Measurements from ENCODE around the gene MGAT3.

The MGAT3 gene

DNA sequence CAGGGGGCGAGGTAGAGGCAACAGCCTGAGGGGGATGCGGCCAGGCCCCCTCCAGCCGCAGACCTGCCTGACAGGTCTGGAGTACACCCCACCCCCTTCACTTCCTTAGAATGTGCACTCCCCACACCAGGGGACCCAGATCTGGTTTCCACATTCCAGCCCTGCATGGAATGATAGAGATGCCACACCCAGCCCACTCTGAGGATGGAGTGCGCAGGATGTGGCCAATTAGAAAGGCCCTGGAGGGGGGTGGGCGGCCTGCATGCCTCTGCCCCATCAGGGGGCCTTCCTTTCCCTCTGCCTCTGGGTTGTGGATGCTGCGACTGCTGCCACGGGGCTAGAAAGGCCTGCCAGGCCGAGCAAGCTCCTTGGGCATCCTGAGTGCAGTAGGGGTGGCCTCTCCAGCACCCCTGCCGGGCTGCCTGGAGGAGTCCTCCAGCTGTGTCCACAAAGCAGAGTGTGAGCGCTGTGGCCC, 28.2 kb upstream of the MGAT3 start:
- no peak for DNase-seq (ENCODE audit: low read depth in 2 of 2)

DNA sequence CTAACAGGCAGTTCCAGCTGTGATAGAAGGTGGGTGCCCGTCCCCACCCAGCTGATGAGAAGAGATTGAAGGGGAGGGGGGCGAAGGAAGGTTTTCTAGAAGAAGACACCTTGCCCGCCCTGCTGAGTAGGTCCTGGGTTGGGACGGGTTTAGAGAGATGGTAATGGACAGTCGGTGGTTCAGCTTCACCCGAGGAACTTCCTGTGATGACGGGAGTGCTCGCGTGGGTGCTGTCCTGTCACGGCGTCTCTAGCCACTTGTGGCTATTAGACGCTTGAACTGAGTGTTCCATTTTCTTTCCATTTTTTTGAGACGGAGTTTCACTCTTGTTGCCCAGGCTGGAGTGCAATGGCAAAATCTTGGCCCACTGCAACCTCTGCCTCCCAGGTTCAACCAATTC, 27.6 kb upstream of the MGAT3 start:
- DNase-seq (ENCODE audit: low read depth in 2 of 2): no peak

DNA sequence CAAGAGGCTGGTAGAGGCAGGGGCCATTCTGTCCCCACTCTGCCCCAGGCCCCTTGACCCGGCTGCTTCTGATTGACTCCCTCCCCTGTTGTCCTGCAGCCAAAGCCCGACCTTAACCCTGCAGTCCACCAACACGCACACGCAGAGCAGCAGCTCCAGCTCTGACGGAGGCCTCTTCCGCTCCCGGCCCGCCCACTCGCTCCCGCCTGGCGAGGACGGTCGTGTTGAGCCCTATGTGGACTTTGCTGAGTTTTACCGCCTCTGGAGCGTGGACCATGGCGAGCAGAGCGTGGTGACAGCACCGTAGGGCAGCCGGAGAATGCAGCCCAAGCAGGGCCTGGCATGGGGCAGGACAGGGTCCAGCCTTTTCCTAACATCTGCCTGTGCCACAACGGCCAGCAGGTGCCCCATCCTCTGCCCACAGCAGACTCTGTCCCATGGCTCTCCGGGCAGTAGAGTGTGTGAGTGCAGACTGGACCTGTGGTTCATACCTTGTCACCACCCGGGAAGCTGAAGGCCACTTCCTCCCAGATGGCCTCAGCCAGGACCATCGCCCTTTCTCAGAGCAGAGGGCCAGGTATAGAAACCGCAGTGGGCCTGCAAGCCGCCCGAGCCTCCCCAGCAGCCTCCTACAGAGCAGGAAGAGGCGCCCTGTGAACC, 26.8 kb upstream of the MGAT3 start:
- no peak for DNase-seq (ENCODE audit: low read depth in 2 of 2)

GRCh38 chr22:39430576-39431150, 26.1 kb upstream of the MGAT3 start:
- no peak for DNase-seq (ENCODE audit: low read depth in 2 of 2)

DNA sequence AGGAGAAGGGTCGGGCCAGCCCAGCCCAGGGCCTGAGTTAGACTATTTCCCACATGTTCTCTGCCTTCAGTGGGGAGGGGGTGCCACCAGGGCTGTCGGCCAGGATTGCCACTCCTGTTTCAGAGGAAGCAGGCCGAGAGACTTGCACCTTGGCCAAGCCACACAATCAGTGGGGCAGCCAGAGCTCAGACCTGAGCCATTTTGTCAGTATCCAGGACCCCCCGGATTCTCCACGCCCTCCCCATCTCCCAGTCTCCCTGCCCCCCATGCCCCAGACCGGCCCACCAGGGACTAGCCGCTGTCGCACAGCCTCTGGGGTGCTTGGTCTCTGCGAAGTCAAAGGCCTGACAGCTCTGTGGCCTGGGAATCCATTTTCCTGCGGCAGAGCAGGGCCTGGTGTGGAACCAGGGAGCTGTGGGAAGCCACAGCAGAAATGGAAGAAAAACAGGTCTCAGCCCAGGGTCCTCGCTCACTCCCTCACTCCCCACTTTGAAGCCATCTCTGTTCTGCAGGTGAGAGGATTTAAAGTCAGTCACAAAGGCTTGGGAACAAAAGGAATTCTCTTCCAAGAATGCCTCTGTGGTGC, 25.5 kb upstream of the MGAT3 start:
- DNase-seq (ENCODE audit: low read depth in 2 of 2): no peak

DNA sequence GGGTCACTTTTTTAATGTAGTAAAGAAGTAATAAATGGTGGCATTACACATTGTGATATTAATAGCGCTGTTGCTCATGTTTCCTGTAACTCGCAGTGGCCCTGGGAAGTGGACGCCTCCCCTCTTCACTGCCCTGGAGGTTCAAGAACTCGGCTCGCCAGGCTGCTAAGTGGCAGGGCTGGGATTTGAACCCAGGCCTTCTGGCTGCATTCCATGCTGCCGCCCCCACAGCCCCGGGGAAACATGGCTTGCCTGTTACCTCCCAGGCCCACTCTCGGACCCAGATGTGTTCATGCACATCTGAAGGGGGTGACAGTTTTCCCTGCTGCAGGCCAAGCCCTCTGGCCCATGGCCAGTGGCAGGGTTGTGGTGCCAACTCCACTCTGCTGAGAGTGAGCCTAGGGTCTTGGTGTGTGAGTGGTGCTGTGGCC, 25.0 kb upstream of the MGAT3 start:
- DNase-seq (ENCODE audit: low read depth in 2 of 2): no peak

DNA sequence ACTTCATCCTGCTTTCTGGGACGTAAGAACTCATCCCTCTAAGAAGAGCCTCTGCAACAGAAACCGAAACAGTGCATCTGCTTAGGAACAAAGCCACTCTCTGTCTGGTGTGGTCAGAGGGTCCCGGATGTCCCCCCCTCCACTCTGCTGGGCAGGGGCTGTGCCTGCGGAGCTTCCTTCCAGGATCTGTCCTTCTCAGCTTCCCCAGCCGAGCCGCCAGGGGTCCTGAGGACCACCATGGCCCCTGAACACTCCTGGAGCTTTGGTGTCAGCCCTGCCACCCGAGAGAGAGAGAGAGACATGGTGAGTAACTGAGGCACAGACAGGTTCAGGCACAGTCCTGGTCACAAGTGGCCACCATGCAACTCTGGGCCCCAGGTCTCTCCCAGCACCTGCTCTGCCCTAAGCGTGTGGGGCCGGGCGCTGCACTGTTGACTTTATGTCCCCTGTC, 24.4 kb upstream of the MGAT3 start:
- DNase-seq (ENCODE audit: low read depth in 2 of 2): no peak

DNA sequence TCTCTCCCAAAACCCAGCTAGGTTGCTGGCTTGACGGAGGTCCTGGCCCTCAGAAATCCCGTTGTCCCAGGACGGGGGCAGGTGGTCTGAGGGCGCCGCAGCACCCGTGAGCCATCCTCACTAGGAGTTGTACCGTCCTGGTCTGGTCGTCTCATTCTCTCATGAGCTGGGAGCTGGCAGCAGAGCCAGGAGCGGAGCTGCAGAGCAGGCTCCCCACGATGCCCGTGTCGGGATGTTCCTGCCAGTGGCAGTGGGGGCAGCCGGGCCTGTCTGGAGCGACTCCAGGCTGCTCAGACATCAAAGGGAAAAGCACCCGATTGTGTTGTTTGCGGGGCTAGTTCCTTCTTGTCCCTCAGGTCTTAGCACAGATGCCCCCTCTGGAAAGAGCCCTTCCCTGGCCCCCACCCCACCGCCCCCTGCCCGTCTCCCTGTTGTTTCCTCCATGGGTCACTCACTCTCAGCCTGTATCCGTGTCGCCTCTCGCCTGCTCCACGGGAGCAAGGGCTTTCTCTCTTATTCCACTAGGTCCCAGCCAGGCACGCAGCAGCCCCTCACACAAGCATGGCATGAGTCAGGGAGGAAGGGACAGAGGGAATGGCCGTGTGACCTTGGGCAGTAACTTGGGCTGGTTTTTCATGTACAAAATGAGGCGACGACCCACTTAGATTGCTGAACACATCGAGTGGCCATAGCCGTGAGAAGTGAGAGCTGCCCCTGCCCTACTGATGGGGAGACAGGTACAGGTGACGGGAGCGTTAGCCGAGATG, 23.2 kb upstream of the MGAT3 start:
- DNase-seq (ENCODE audit: low read depth in 2 of 2): no peak

- no peak for DNase-seq (ENCODE audit: low read depth in 2 of 2)
Measured at GRCh38 chr22:39434243-39434653, 22.6 kb upstream of the MGAT3 start.

- DNase-seq (ENCODE audit: low read depth in 2 of 2): no peak
Measured at GRCh38 chr22:39434721-39435120, 22.1 kb upstream of the MGAT3 start.

DNA sequence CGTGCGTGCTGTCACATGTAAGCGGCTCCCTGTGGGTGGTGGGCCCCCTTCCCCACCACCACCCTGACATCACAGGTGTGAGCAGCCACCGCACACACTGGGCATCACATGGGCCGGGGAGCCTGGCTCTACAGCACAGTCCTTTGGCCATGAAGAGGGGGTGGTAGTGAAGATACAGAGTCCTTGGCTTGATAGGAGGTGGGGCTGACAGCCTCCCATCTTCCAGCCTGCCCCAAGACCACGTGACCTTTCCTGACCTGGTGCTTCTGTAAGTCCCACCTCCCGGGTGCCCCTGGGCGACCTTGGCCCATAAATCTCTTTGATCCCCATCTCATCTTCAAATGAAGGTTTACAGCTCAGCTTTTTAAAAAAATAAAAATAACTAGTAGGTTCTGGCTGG, 21.2 kb upstream of the MGAT3 start:
- no peak for DNase-seq (ENCODE audit: low read depth in 2 of 2)

DNA sequence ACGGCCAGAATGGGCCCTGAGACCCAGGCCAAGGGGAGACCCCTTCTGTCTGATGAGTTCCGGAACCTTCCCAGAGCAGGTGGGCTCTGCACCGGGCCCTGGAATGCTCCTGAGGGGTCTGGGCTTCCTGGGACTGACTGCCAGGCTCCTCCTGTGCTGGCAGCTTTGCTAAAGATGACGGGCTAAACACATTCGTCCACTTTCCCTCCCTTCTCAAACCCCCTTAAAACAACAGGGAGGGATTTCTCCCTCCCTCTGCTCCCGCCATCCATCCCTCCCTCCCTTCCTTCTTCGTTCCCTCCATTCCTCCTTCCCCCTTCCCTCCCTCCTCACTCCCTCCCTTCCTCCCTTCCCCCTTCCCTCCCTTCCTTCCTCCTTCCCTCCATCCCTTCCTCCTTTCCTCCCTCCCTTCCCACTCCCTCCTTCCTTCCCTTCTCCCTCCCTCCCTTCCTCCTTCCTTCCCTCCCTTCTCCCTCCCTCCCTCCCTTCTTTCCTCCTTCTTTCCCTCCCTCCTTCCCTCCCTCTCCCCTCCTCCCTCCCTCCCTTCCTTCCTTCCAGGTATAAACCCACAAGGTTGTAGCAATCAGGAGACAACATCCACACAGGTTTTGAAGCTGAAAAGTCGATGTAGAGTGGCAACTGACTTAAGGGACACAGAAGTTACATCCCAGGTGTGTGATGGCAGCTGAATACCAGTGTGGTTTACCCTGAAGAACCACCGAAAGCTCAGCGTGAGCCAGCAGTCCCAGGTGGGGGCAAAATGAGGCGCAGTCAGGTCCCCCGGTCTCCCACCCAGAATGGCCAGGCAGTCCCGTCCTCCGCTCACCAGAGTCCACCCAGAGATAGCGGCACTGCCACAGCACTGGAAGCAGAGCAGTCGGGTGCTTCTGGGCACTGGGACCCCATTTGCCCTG, 18.8 kb upstream of the MGAT3 start:
- no peak for DNase-seq (ENCODE audit: low read depth in 2 of 2)

GRCh38 chr22:39439170-39439569, 17.6 kb upstream of the MGAT3 start:
- DNase-seq (ENCODE audit: low read depth in 2 of 2): no peak

DNA sequence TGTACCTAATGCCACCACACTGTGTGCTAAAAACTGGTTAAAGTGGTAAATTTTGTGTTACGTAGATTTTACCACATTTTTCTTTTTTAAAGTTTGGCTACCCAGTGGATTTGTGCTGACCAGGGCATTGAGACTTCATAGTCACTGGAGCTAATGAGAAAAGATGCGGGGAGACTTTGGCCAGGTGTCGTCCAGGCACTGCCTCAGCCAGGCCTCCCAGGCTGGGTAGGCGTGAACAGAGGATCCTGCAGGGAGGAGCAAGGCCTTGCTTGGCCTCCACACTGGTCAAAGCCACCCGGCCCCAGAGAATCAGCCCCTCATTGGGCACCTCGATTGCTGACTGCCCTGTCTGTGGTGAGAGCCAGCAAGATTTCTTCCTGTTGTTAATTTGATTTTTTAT, 13.4 kb upstream of the MGAT3 start:
- no peak for DNase-seq (ENCODE audit: low read depth in 2 of 2)

GRCh38 chr22:39444247-39444800, 12.5 kb upstream of the MGAT3 start:
- no peak for DNase-seq (ENCODE audit: low read depth in 2 of 2)

- DNase-seq (ENCODE audit: low read depth in 2 of 2): no peak
Measured at GRCh38 chr22:39444937-39445465, 11.8 kb upstream of the MGAT3 start.

DNA sequence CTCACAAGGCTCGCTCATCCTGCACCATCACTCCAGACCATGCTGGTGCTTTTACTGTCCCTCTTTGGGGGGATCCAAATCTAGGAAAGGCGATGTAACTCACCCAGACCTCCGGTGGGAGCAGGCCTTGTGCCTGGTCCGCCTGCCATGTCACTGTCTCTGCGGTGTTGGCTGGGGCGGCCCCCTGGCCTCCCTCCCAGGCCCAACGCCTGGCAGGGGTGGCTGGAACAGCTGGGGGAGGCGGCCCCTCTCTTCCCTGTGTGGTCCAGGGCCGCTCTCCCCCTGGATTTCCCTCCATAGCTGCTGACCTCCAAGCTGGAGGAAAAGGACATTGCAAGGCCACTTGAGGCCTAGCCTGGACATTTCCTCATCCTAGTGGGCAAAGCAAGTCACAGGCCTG, 11.1 kb upstream of the MGAT3 start:
- no peak for DNase-seq (ENCODE audit: low read depth in 2 of 2)

GRCh38 chr22:39446239-39446721, 10.5 kb upstream of the MGAT3 start:
- no peak for DNase-seq (ENCODE audit: low read depth in 2 of 2)

GRCh38 chr22:39448205-39449054, 8.4 kb upstream of the MGAT3 start:
- no peak for DNase-seq (ENCODE audit: low read depth in 2 of 2)

DNA sequence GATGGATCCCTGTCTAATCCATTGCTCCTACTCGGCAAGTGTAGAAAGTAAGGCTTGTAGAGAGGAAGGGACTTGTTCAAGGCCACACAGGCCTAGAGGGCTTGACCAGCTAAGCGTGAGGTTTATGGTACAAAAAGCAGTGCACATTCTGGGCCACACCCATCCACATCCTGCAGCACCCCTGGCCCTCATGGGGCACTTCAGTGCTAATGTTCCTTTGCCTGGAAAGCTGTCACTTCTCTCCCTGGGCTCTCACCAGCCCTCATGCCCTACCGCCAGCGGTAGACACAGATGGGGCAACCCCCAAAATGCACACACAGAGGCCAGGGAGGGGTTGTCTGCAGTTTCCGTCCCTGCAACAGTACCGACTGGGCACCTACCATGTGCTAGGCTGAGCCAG, 7.1 kb upstream of the MGAT3 start:
- DNase-seq (ENCODE audit: low read depth in 2 of 2): no peak

All from stimulated activated CD8-positive, alpha-beta memory T cell treated with anti-CD3 and anti-CD28 coated beads, Interleukin-7, amount 100 ng/mL, for 4 hours (primary cell).